MM.1S (cell line): ENCODE data around the gene SMIM35.

Experiments
- EZH2 ChIP-seq: fragments of 300-600 bp; sonication (generic); optimal IDR thresholded peaks from 2 replicates; pipeline ENCODE3; 2017; ENCODE audit warnings: low read depth, mild to moderate bottlenecking, antibody characterized with exemption, low read length, mixed read lengths
- TF ChIP-seq, protein P1 (sequence below): fragments of 300-600 bp; sonication (generic); IDR thresholded peaks from 2 replicates; pipeline ENCODE4 v1.5.1; 2016; ENCODE audit warnings: antibody characterized with exemption, low read length, mixed read lengths

DNA sequence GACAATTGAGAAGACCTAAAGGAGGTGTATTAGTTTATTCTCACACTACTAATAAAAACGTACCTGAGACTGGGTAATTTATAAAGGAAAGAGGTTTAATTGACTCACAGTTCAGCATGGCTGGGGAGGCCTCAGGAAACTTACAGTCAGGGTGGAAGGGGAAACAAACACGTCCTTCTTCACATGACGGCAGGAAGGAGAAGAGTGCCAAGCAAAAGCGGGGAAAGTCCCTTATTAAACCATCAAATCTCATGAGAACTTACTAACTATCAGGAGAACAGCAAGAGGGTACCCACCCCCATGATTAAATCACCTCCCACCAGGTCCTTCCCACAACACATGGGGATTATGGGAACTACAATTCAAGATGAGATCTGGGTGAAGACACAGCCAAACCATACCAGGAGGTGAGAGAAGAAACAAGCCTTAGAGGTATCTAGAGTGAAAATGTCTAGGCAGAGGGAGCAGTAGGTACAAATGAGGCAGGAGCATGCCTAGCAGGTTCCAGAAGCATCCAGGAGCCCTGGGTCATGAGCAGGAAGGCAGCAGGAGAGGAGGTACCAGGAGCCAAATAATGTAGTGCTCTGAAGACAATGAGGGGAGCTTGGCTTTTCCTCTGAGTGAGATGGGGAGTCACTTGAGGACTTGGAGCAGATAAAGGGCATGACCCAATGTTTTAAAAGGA, 69.0 kb downstream of the SMIM35 start:
- TF ChIP-seq, protein P1, sequence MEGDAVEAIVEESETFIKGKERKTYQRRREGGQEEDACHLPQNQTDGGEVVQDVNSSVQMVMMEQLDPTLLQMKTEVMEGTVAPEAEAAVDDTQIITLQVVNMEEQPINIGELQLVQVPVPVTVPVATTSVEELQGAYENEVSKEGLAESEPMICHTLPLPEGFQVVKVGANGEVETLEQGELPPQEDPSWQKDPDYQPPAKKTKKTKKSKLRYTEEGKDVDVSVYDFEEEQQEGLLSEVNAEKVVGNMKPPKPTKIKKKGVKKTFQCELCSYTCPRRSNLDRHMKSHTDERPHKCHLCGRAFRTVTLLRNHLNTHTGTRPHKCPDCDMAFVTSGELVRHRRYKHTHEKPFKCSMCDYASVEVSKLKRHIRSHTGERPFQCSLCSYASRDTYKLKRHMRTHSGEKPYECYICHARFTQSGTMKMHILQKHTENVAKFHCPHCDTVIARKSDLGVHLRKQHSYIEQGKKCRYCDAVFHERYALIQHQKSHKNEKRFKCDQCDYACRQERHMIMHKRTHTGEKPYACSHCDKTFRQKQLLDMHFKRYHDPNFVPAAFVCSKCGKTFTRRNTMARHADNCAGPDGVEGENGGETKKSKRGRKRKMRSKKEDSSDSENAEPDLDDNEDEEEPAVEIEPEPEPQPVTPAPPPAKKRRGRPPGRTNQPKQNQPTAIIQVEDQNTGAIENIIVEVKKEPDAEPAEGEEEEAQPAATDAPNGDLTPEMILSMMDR: no peak
- no peak for TF ChIP-seq EZH2
